Astrocyte (in vitro differentiated cells and primary cell): ENCODE data around the gene HS6ST2. TPM values are rescaled to one million over a fixed set of nuclear protein-coding genes. Genes with fewer than 3 reads are reported as not detected.

Source experiments
- DNase-seq: peaks from one replicate; pipeline ENCODE4 v3.0.0-alpha.2; 2010; ENCODE audit warnings: low read depth
- FAIRE-seq: peaks from 2 replicates; lab custom pipeline; 2011; peaks lifted over from hg19 to GRCh38; lab: Jason Lieb, UNC
- H2AFZ ChIP-seq: 2 replicates; pipeline ENCODE4 v1.6.0; 2012; ENCODE audit warnings: low read depth, low read length, inconsistent platforms
- H3K27ac ChIP-seq: 2 replicates; pipeline ENCODE4 v1.5.1; 2011; ENCODE audit warnings: low read depth, low read length, inconsistent platforms
- H3K27me3 ChIP-seq: 2 replicates; pipeline ENCODE4 v1.6.0; 2011; ENCODE audit warnings: low read length, inconsistent platforms; ENCODE audit not compliant: insufficient read depth
- H3K36me3 ChIP-seq: 2 replicates; pipeline ENCODE4 v1.5.1; 2011; ENCODE audit warnings: low read length, inconsistent platforms; ENCODE audit not compliant: insufficient read depth
- H3K4me1 ChIP-seq: 2 replicates; pipeline ENCODE4 v1.5.1; 2011; ENCODE audit warnings: low read length, inconsistent platforms; ENCODE audit not compliant: insufficient read depth
- H3K4me2 ChIP-seq: 2 replicates; pipeline ENCODE4 v1.6.0; 2012; ENCODE audit warnings: low read length, inconsistent platforms
- H3K4me3 ChIP-seq: 2 replicates; pipeline ENCODE4 v1.5.1; 2011; ENCODE audit warnings: low read depth, mild to moderate bottlenecking, low read length, inconsistent platforms; ENCODE audit not compliant: insufficient read depth
- H3K79me2 ChIP-seq: 2 replicates; pipeline ENCODE4 v1.6.0; 2012; ENCODE audit warnings: mild to moderate bottlenecking, low read length, inconsistent platforms; ENCODE audit not compliant: insufficient read depth
- H3K9ac ChIP-seq: 2 replicates; pipeline ENCODE4 v1.6.0; 2012; ENCODE audit warnings: mild to moderate bottlenecking, low read length, inconsistent platforms
- H3K9me3 ChIP-seq: 2 replicates; pipeline ENCODE4 v1.5.1; 2012; ENCODE audit warnings: low read depth, mild to moderate bottlenecking, low read length, inconsistent platforms; ENCODE audit not compliant: insufficient read depth
- H4K20me1 ChIP-seq: 2 replicates; pipeline ENCODE4 v1.6.0; 2012; ENCODE audit warnings: low read length, inconsistent platforms; ENCODE audit not compliant: insufficient read depth
- H3K27ac Mint-ChIP-seq: one replicate; pipeline ENCODE4 v1.8.0; 2021; ENCODE audit warnings: mild to moderate bottlenecking, mixed read lengths; ENCODE audit not compliant: unreplicated experiment
- H3K27me3 Mint-ChIP-seq: one replicate; pipeline ENCODE4 v1.8.0; 2021; ENCODE audit warnings: low read depth, mixed read lengths; ENCODE audit not compliant: unreplicated experiment
- H3K36me3 Mint-ChIP-seq: one replicate; pipeline ENCODE4 v1.8.0; 2021; ENCODE audit warnings: low read depth, mixed read lengths; ENCODE audit not compliant: unreplicated experiment
- H3K4me1 Mint-ChIP-seq: one replicate; pipeline ENCODE4 v1.8.0; 2021; ENCODE audit warnings: low read depth, mixed read lengths; ENCODE audit not compliant: unreplicated experiment
- H3K4me3 Mint-ChIP-seq: one replicate; pipeline ENCODE4 v1.8.0; 2021; ENCODE audit warnings: mild to moderate bottlenecking, moderate library complexity, mixed read lengths; ENCODE audit not compliant: unreplicated experiment
- H3K9me3 Mint-ChIP-seq: one replicate; pipeline ENCODE4 v1.8.0; 2021; ENCODE audit warnings: mild to moderate bottlenecking, mixed read lengths; ENCODE audit not compliant: unreplicated experiment
- CTCF ChIP-seq: IDR thresholded peaks from 2 replicates; pipeline ENCODE4 v1.5.1; 2011; ENCODE audit warnings: low read depth, mild to moderate bottlenecking, inconsistent platforms, low read length, moderate library complexity; ENCODE audit not compliant: insufficient read depth
- EZH2 ChIP-seq: IDR thresholded peaks from 2 replicates; pipeline ENCODE4 v1.6.1; 2012; ENCODE audit warnings: mild to moderate bottlenecking, low read length, inconsistent platforms; ENCODE audit not compliant: insufficient read depth
- total RNA-seq: library from RNA; stranded (reverse); gene quantifications from 2 replicates; pipeline ENCODE4 v1.2.1, GENCODE V29; 2021

The HS6ST2 gene
- total RNA-seq, 1 donor from 2014 or later: 12.9 TPM

- Histone ChIP-seq H3K27me3 (no peaks in the 10 kb centered on the region), H3K9ac (no peak overlapping the region), H3K4me3 (no peak overlapping the region), H3K9me3 (no peaks in the 10 kb centered on the region), H3K36me3 (no peaks in the 10 kb centered on the region), H3K79me2 (no peaks in the 10 kb centered on the region), H3K4me2 (no peak overlapping the region), H3K27ac (no peak overlapping the region), H4K20me1 (no peaks in the 10 kb centered on the region), H2AFZ (no peak overlapping the region), H3K4me1 (no peaks in the 10 kb centered on the region)
- Mint-ChIP-seq H3K4me3 (no peak overlapping the region), H3K36me3 (peaks cover 3% of the 10 kb centered on the region), H3K27ac (no peak overlapping the region), H3K9me3 (no peaks in the 10 kb centered on the region), H3K4me1 (no peaks in the 10 kb centered on the region), H3K27me3 (no peaks in the 10 kb centered on the region)
- FAIRE-seq (no peak), DNase-seq (no peak)
- TF ChIP-seq CTCF: no peak
- TF ChIP-seq EZH2: no peak
Observed at GRCh38 chrX:132692526-132692925, 265.9 kb downstream of the HS6ST2 start.

GRCh38 chrX:132692066-132692465 lies 266.4 kb downstream of the HS6ST2 start:
- Histone ChIP-seq H3K27me3 (no peaks in the 10 kb centered on the region), H3K4me3 (no peak overlapping the region), H3K4me1 (no peaks in the 10 kb centered on the region), H3K79me2 (no peaks in the 10 kb centered on the region), H3K9me3 (no peaks in the 10 kb centered on the region), H2AFZ (no peak overlapping the region), H3K9ac (no peak overlapping the region), H3K4me2 (no peak overlapping the region), H4K20me1 (no peaks in the 10 kb centered on the region), H3K36me3 (no peaks in the 10 kb centered on the region), H3K27ac (no peak overlapping the region)
- H3K9me3 Mint-ChIP-seq: no peaks in the 10 kb centered on the region
- no peaks in the 10 kb centered on the region for H3K27me3 Mint-ChIP-seq
- no peak for TF ChIP-seq EZH2
- no peak for TF ChIP-seq CTCF
- H3K27ac Mint-ChIP-seq: no peak overlapping the region
- no peak overlapping the region for H3K4me3 Mint-ChIP-seq
- peaks cover 3% of the 10 kb centered on the region for H3K36me3 Mint-ChIP-seq
- no peaks in the 10 kb centered on the region for H3K4me1 Mint-ChIP-seq
- FAIRE-seq: peak; percentile 89
- DNase-seq: no peak

GRCh38 chrX:132689612-132690563 lies 268.5 kb downstream of the HS6ST2 start:
- H3K4me1 ChIP-seq: no peaks in the 10 kb centered on the region
- no peak for TF ChIP-seq EZH2
- TF ChIP-seq CTCF: no peak
- H3K27ac ChIP-seq: no peak overlapping the region
- no peaks in the 10 kb centered on the region for H3K36me3 ChIP-seq
- no peak overlapping the region for H3K9ac ChIP-seq
- no peaks in the 10 kb centered on the region for H3K4me1 Mint-ChIP-seq
- no peaks in the 10 kb centered on the region for H3K27me3 ChIP-seq
- H2AFZ ChIP-seq: no peak overlapping the region
- no peaks in the 10 kb centered on the region for H3K79me2 ChIP-seq
- DNase-seq: no peak
- no peak overlapping the region for H3K27ac Mint-ChIP-seq
- peak; percentile 43 for FAIRE-seq
- H3K4me3 ChIP-seq: no peak overlapping the region
- no peak overlapping the region for H3K4me2 ChIP-seq
- no peaks in the 10 kb centered on the region for H3K9me3 Mint-ChIP-seq
- no peaks in the 10 kb centered on the region for H3K9me3 ChIP-seq
- no peak overlapping the region for H3K4me3 Mint-ChIP-seq
- peaks cover 3% of the 10 kb centered on the region for H3K36me3 Mint-ChIP-seq
- H3K27me3 Mint-ChIP-seq: no peaks in the 10 kb centered on the region
- H4K20me1 ChIP-seq: no peaks in the 10 kb centered on the region
